ENCODE measurements around the gene PRAMEF1.

DNA sequence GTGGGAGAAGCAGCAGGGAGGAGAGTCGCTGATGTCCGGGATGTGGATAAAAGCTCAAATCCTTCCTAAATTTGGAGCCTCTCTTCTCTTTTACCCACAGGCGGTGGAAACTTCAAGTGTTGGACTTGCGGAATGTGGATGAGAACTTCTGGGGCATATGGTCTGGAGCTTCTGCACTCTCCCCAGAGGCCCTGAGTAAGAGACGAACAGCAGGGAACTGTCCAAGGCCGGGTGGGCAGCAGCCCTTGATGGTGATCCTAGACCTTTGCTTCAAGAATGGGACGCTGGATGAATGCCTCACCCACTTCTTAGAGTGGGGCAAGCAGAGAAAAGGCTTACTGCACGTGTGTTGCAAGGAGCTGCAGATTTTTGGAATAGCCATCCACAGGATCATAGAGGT lies 15.8 kb upstream of the PRAMEF1 start:
- TF ChIP-seq, protein P1, sequence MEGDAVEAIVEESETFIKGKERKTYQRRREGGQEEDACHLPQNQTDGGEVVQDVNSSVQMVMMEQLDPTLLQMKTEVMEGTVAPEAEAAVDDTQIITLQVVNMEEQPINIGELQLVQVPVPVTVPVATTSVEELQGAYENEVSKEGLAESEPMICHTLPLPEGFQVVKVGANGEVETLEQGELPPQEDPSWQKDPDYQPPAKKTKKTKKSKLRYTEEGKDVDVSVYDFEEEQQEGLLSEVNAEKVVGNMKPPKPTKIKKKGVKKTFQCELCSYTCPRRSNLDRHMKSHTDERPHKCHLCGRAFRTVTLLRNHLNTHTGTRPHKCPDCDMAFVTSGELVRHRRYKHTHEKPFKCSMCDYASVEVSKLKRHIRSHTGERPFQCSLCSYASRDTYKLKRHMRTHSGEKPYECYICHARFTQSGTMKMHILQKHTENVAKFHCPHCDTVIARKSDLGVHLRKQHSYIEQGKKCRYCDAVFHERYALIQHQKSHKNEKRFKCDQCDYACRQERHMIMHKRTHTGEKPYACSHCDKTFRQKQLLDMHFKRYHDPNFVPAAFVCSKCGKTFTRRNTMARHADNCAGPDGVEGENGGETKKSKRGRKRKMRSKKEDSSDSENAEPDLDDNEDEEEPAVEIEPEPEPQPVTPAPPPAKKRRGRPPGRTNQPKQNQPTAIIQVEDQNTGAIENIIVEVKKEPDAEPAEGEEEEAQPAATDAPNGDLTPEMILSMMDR (IDR thresholded peaks at IDR 0.05) = no peak
- TF ChIP-seq POLR2A (IDR thresholded peaks at IDR 0.05) = no peak
